GM12865 (cell line): ENCODE measurements around the gene PGBD5.

Experiments used
- DNase-seq: peaks from one replicate; pipeline ENCODE4 v3.0.0; 2010; ENCODE audit warnings: low read depth
- H3K4me3 ChIP-seq: 2 replicates; pipeline ENCODE4 v1.5.1; 2011; ENCODE audit warnings: mild to moderate bottlenecking, low read depth, low read length, control low read depth
- TF ChIP-seq, protein P1 (sequence below): IDR thresholded peaks from 2 replicates; pipeline ENCODE4 v1.5.1; 2011; ENCODE audit warnings: low read length, control low read depth, low read depth, inconsistent platforms; ENCODE audit not compliant: insufficient read depth; ENCODE audit errors: missing control alignments

The PGBD5 gene

DNA sequence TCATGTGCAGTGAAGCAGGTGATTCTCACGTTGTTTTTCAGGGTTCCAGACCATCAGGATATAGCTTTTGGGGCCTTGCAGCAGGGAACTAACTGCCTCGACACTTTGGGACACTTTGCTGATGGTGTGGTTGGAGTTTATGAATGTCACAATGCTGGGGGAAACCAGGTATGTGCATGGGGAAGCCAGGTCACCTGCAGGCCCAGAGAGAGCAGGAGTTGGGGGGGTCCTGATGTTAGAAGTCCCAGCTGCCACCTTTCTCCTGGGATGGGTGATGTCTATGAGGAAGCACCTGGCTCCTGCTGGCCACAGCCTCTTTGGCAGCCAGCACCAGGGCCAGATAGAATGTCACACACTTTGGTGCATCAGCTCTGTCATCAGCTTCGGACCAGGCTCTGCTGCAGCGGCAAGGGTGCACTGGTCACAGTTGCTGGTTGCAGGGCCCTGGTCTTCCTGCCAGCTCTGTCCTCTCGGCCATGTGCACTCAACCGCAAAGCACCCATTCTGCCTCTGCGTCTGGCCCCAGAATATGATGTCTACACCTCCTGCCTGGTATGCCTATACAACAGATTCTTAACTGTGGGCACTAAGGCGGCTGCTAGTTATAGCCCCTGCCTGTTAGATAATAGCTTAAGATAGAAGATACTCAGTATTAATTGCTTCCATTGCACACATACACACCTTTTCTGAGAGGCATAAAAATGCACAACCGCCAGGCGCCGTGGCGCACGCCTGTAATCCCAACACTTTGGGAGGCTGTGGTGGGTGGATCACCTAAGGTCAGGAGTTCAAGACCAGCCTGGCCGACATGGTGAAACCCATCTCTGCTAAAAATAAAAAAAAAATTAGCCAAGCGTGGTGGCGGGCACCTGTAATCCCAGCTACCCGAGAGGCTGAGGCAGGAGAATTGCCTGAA lies 160.7 kb downstream of the PGBD5 start:
- DNase-seq: no peak
- TF ChIP-seq, protein P1, sequence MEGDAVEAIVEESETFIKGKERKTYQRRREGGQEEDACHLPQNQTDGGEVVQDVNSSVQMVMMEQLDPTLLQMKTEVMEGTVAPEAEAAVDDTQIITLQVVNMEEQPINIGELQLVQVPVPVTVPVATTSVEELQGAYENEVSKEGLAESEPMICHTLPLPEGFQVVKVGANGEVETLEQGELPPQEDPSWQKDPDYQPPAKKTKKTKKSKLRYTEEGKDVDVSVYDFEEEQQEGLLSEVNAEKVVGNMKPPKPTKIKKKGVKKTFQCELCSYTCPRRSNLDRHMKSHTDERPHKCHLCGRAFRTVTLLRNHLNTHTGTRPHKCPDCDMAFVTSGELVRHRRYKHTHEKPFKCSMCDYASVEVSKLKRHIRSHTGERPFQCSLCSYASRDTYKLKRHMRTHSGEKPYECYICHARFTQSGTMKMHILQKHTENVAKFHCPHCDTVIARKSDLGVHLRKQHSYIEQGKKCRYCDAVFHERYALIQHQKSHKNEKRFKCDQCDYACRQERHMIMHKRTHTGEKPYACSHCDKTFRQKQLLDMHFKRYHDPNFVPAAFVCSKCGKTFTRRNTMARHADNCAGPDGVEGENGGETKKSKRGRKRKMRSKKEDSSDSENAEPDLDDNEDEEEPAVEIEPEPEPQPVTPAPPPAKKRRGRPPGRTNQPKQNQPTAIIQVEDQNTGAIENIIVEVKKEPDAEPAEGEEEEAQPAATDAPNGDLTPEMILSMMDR: no peak
- no peak overlapping the region for H3K4me3 ChIP-seq
